ENCODE results near the gene SIRT1. TPM values are rescaled to one million over a fixed set of nuclear protein-coding genes. Genes with fewer than 3 reads are reported as not detected.
A peak's percentile ranks its signal among the peaks of the same experiment; 100 is the strongest.

SIRT1 gene
- total and polyA plus RNA-seq, 9 of the 15 experiments (the other 6 are each of a cell fraction or from before 2014, with no cell fraction given): 7.8 to 25.8 (median 19.1) TPM

DNA sequence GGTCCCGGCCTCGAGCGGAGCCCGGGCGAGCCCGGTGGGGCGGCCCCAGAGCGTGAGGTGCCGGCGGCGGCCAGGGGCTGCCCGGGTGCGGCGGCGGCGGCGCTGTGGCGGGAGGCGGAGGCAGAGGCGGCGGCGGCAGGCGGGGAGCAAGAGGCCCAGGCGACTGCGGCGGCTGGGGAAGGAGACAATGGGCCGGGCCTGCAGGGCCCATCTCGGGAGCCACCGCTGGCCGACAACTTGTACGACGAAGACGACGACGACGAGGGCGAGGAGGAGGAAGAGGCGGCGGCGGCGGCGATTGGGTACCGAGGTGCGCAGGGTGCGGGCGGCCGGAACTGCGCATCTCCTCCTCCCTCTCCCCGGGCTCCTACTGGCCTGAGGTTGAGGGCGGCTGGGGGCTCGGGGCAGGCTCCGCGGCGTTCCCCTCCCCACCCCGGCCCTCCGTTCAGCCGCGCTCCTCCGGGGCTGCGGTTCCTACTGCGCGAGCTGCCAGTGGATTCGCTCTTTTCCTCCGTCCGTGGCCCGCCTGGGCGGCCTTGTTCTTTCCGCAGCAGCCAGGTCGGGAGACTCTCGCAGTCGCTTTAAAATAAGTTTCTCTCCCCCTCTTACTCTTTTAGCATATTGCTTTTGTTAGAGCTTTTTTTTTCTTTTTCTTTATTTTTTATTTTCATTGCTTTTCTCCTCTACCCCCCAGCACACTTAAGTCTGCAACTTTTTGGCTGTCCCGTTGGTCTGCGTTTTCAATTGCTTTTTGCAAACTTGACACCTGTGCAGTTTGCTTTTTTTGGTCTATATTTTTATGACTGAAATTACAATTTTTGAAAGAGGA is 600 bp downstream of the SIRT1 start (continued):
- TF ChIP-seq PML (IDR thresholded peaks at IDR 0.05; ENCODE audit: low read length) (no peak), HCFC1 (IDR thresholded peaks at IDR 0.05; ENCODE audit: low read depth, low read length) (no peak), SIN3A (IDR thresholded peaks at IDR 0.05; ENCODE audit: borderline replicate concordance in 2 of 2, control insufficient read depth in 1 of 2, low read depth in 2 of 2, low read length in 2 of 2) (peak in 1 of 2 experiments; percentile 7; a peak in 1 of 4 replicates), ZNF347 (CRISPR knock-in tag; IDR thresholded peaks at IDR 0.05; ENCODE audit: low read depth) (no peak), ZNF75A (CRISPR knock-in tag; IDR thresholded peaks at IDR 0.05) (no peak; the same call in 1 of the 2 replicates), ETV1 (tag; conservative IDR thresholded peaks at IDR 0.05; ENCODE audit: low read depth) (peak; percentile 35; the same call in 1 of the 2 replicates), ATF1 (CRISPR knock-in tag; IDR thresholded peaks at IDR 0.05) (no peak), ATF1 (tag; IDR thresholded peaks at IDR 0.05) (peak; percentile 7; the same call in 1 of the 2 replicates), STAT5A (IDR thresholded peaks at IDR 0.05; ENCODE audit: borderline replicate concordance, low read length) (no peak), DPF2 (IDR thresholded peaks at IDR 0.05) (0 out of 2 replicates have a peak, but pooled peaks have one; percentile 39), CBX1 (IDR thresholded peaks at IDR 0.05; ENCODE audit: low read depth) (peak; percentile 47; the same call in 1 of the 2 replicates), NR2F6 (CRISPR knock-in tag; IDR thresholded peaks at IDR 0.05) (no peak)
- TF ChIP-seq, protein P1, sequence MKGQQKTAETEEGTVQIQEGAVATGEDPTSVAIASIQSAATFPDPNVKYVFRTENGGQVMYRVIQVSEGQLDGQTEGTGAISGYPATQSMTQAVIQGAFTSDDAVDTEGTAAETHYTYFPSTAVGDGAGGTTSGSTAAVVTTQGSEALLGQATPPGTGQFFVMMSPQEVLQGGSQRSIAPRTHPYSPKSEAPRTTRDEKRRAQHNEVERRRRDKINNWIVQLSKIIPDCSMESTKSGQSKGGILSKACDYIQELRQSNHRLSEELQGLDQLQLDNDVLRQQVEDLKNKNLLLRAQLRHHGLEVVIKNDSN (CRISPR knock-in tag; IDR thresholded peaks at IDR 0.05): no peak
- TF ChIP-seq, protein P2, sequence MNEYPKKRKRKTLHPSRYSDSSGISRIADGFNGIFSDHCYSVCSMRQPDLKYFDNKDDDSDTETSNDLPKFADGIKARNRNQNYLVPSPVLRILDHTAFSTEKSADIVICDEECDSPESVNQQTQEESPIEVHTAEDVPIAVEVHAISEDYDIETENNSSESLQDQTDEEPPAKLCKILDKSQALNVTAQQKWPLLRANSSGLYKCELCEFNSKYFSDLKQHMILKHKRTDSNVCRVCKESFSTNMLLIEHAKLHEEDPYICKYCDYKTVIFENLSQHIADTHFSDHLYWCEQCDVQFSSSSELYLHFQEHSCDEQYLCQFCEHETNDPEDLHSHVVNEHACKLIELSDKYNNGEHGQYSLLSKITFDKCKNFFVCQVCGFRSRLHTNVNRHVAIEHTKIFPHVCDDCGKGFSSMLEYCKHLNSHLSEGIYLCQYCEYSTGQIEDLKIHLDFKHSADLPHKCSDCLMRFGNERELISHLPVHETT (CRISPR knock-in tag; conservative IDR thresholded peaks at IDR 0.05 in 1 of 2, IDR thresholded peaks at IDR 0.05 in 1 of 2): peak in 1 of 2 experiments; percentile 87; a peak in 2 of 4 replicates
- TF ChIP-seq, protein P3, sequence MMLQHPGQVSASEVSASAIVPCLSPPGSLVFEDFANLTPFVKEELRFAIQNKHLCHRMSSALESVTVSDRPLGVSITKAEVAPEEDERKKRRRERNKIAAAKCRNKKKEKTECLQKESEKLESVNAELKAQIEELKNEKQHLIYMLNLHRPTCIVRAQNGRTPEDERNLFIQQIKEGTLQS (IDR thresholded peaks at IDR 0.05): no peak
- TF ChIP-seq, protein P3 (CRISPR knock-in tag; conservative IDR thresholded peaks at IDR 0.05): no peak
- TF ChIP-seq, protein P4, sequence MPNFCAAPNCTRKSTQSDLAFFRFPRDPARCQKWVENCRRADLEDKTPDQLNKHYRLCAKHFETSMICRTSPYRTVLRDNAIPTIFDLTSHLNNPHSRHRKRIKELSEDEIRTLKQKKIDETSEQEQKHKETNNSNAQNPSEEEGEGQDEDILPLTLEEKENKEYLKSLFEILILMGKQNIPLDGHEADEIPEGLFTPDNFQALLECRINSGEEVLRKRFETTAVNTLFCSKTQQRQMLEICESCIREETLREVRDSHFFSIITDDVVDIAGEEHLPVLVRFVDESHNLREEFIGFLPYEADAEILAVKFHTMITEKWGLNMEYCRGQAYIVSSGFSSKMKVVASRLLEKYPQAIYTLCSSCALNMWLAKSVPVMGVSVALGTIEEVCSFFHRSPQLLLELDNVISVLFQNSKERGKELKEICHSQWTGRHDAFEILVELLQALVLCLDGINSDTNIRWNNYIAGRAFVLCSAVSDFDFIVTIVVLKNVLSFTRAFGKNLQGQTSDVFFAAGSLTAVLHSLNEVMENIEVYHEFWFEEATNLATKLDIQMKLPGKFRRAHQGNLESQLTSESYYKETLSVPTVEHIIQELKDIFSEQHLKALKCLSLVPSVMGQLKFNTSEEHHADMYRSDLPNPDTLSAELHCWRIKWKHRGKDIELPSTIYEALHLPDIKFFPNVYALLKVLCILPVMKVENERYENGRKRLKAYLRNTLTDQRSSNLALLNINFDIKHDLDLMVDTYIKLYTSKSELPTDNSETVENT (CRISPR knock-in tag; IDR thresholded peaks at IDR 0.05): peak; percentile 76
- TF ChIP-seq, protein P5, sequence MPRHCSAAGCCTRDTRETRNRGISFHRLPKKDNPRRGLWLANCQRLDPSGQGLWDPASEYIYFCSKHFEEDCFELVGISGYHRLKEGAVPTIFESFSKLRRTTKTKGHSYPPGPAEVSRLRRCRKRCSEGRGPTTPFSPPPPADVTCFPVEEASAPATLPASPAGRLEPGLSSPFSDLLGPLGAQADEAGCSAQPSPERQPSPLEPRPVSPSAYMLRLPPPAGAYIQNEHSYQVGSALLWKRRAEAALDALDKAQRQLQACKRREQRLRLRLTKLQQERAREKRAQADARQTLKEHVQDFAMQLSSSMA (CRISPR knock-in tag; IDR thresholded peaks at IDR 0.05): peak; percentile 59; the same call in 1 of the 2 replicates

Measured in K562 (cell line).